Renal cortical epithelial cell (primary cell): ENCODE data around the gene ZC3H13. TPM values are rescaled to one million over a fixed set of nuclear protein-coding genes. Genes with fewer than 3 reads are reported as not detected.

Source experiments
- DNase-seq: peaks from one replicate; pipeline ENCODE4 v3.0.0-alpha.2; 2011; ENCODE audit warnings: low read depth
- total RNA-seq: library from RNA; depleted of rRNA; stranded (reverse); fragments of >200 nt; gene quantifications from 2 replicates; pipeline ENCODE4 v1.2.3, GENCODE V29; 2014

Gene ZC3H13
- 18.2 and 33.6 TPM in 2 replicates for total RNA-seq

DNA sequence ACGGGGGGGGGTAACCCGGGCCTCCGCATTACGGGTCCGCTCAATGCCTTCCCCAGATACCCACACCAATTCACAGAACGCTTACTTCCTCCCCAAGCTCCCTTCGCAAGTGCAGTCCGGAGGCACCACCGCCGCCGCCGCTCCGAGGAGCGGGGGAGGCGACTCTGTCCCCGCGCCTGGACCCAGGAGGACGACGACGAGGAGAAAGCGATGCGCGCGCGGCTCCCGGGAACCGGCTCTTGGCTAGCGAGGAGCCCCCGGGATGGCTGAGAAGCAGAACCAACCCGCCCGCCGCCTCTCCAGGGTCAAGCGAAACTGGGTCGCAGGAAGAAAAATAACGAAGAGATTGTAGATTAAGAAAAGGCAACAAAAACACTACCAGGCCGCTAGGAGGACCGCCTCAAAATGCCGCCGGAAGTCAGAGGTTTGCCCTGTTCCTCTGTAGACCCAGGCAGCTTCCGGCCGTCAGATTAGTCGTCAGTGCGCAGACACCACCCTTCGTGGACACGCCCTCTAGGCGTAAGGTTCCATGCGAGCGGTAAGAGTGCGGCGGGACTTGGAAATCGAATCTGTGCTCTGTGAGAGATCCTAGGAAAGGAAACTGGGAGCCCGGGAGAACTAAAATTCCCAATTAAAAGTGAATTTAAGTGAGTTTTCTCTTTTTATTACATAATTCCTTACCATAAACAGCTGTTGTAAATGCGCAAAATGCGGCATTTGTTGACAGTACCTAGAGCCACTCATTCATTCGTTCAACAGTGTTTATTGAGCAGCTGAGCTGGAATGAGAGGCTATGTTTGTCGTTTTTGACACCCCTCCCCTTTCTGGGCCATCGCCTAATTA, at the start of gene ZC3H13:
TSS of gene ZC3H13 (minus strand) at position 428 of the 843 bp plus-strand sequence. CDS start 7,239 bp downstream, outside the sequence.
- peak; percentile 94 for DNase-seq

GRCh38 chr13:46102255-46102605, 49.7 kb upstream of the ZC3H13 start:
- no peak for DNase-seq

- peak; percentile 71 for DNase-seq
Measured at GRCh38 chr13:46101484-46102254, 49.1 kb upstream of the ZC3H13 start.

GRCh38 chr13:46101002-46101401, 48.5 kb upstream of the ZC3H13 start:
- DNase-seq = no peak

DNA sequence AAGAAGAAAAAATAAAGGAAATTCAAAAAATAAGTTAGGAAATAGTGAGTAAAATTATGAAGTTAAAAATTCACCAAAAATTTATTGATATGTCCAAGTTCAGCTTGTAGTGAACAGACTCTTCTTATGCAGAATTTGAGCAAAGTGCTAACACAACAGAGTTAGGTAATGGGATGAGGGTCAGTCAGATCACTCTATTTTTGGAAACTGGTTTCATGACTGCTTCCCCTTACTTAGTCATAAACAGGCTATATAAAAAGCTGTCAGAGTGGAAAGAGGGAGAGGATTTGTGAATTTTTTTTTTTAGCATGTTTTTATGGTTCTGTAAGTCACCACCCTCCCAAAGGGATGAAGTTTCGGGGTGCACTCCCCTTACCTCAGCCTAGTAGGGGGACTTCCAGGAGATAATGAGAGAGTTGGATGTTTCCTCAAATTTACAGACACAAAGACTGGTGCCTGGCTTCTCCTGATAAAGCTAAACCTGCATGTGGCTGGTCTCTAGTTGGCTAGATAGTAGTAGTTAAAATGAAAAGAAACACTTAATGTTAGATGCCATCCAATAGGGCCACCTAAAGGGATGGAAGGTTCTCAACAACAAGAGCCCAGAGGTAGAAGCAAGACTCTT, 47.8 kb upstream of the ZC3H13 start:
- no peak for DNase-seq

GRCh38 chr13:46097663-46098062, 45.1 kb upstream of the ZC3H13 start:
- no peak for DNase-seq

DNA sequence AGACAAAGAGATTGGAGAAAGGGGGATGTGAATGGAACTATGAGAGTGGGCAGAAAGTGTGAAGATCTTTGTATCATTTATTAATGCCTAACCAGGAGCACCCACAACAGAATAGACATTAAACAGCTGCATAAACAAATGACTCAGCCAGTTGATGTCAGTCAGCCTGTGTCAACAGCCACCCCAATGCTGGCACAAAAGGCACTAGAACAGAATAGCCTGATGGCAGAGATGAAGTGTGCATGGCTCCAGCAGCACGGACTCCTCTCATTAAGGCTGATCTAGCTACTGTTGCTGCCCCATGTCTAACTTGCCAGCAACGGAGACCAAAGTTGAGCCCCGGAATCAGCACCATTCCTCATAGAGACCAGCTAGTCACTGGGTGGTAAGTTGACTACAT, 44.5 kb upstream of the ZC3H13 start:
- peak; percentile 36 for DNase-seq

DNA sequence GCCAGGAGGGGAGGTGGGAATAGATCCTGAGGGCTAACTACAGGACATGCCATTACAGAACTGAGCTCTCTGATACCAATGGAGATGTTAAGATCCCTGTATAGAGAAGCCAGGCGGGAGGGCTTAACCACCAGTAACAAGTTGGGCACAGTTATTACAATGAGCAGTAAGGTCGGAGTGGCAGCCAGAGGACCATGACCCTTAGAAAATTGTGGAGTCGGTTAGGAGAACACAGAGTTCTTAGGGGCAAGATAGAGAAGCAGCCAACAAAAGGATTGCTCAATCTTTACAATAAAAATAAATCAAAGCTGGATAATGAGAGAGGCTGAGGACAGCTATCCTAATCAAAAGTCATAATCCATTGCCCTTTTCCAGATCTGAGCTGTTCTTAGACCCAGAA, 41.9 kb upstream of the ZC3H13 start:
- no peak for DNase-seq

DNA sequence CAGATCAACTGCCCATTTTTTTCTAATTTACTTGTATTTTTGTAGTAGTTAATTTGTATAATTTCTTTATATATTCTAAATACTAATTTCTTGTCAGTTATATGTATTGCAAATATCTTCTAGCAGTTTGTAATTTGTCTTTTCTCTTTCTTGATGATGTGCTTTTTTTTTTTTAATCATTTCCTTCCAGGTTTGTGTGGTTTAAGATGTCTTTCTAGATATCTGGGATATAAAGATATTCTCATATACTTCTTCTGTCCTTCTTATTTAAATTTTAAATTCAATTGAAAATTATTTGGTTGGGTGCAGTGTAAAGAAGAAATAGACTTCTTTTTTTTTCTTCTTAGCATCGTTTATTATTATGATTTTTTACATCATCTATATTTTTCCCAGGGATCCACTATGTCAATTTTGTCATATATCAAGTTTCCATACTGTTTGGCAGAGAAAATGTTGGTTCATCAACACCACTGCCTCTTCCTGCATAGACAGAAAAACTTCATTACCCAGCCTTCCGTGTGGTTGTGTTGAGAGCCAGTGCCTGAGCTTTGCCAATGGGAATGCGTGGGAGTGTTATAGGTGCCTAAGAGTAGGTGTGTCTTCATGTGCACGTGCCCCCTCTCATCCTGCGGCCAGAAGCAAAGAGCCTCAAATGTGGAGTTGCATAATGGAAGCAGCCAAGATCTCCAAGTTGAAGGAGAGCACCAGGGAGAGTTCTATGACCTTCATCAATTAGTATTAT, 36.4 kb upstream of the ZC3H13 start:
- DNase-seq = no peak

DNA sequence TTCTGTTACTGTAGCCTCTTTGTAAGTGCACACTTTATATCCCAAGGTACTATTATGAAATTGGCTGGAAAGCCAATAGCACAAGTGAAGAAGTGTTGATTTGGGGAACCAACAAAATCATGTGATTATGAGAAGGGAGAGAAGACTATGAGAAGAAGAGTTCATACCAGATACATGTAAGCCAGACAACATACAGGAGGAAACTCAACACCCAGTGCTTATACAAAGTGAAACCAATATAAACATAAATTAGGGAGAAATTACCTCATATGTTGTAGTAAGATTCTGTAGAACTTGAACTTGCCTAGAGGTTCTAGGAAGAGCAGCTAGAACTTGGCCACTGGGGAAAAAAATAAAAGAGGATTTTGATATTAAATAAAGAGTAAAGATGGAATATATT, 34.9 kb upstream of the ZC3H13 start:
- DNase-seq = no peak

- no peak for DNase-seq
Measured at GRCh38 chr13:46086985-46087384, 34.4 kb upstream of the ZC3H13 start.

- no peak for DNase-seq
Measured at GRCh38 chr13:46086421-46086922, 33.9 kb upstream of the ZC3H13 start.

DNA sequence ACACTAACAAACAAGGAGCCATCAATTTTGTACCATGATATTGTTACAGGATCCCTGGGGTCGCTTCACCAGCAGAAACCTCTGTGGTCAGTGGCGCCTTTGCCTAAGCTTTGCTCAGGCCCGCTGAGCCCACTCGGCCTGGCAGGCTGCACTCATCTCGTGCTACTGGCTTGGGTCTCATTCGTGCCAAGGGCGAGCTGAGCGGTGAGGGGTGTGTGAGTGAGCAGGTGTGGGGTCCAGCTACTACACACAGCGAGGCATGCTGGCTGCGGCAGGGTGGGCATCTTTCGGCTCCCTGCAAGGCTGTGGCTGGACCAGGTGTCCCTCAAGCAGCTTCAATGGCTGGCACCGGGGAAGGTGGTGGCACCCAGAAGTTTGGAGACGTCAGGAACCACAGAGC, 33.2 kb upstream of the ZC3H13 start:
- no peak for DNase-seq

DNA sequence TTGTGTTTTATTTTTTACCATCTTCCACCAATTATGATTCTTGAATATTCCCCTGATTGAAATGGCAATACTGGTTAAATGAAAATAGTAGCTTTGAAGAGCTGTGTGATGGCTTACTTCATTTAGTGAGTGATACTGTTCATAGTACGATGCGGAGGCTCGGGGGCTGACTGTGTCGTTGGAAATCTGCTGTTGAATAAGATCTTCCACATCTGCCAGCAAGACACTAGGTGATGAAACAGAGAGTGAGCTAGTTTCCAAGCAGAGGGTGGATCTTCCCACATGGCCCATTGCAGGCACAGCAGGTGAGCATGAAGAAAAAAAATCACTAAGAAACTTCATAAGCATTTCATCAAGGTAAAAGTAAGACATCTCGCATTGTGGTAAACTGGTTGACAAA, 29.8 kb upstream of the ZC3H13 start:
- DNase-seq = no peak

DNA sequence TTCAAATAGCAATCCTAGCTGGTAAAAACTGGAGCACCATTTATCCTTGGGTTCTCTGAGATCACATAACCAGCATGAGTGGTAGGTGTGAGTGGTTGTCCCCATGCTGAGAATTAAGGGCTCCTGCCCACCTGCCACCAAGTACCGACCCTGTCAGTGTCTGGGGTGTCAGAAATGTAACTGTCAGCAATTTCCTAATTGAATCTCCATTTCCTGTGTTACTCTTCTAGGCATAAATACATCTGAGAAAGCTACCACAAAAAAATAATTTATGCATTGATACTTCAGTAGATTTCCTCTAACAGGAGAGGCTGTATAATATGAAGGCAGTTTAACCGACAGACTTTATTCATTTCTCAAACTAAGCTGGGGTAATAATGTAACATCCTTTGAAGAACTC, 27.2 kb upstream of the ZC3H13 start:
- DNase-seq = no peak

- no peak for DNase-seq
Measured at GRCh38 chr13:46077265-46077664, 24.7 kb upstream of the ZC3H13 start.

GRCh38 chr13:46076827-46077226, 24.3 kb upstream of the ZC3H13 start:
- DNase-seq = no peak

DNA sequence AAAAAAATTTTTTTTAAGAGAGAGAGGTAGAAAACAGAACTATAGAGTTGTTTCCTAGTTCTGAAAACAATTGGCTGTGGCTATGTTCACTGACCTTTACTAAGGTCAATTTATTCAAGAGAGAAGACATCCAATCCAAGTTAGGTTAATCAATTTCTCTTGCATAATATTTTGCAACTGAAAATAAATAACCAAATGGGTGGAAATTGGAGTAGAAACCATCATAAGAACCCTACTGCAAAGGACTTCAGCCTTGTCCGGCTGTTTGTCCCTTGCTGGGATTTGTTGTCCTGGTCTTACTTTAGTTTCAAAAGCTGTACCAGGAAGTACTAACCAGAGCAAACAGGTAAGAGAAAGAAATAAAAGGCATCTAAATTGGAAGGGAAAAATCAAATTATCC, 23.3 kb upstream of the ZC3H13 start:
- DNase-seq = no peak

- DNase-seq = no peak
Measured at GRCh38 chr13:46071590-46072249, 19.2 kb upstream of the ZC3H13 start.

GRCh38 chr13:46063292-46063691, 10.7 kb upstream of the ZC3H13 start:
- DNase-seq = no peak

DNA sequence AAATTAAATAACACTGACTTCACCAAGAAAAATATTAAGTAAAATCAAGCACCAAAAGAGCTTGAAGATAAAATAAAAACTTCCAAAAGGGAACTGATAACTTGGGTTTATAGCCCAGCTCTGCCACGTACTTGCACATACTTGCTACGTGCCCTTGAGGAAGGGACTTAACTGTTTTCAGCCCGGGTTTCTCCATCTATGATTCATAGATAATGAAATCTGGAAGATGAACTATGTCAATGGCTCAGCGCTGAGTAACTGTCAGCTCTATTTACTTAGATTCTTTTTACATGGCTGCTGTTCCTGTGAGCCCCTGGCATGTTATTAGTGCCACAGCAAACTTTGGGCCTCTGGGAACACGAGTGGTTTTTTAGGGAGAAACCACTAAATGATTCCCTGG, 9.6 kb upstream of the ZC3H13 start:
- no peak for DNase-seq
